Measurements from ENCODE around the gene HSF2BP.
"Not testable (repeated sequence)": the region's sequence is repeated elsewhere in the genome, so short reads cannot be mapped to it uniquely, and the experiment has no call there.

Gene HSF2BP

GRCh38 chr21:43701936-43702784, 42.9 kb upstream of the HSF2BP start:
- peaks cover under 1% of the 10 kb centered on the region; the same call in 1 of the 2 replicates for H3K36me3 ChIP-seq
- H3K4me3 ChIP-seq (ENCODE audit: low read depth, low read length) = peak overlapping the region; percentile 42
- TF ChIP-seq, protein P1, sequence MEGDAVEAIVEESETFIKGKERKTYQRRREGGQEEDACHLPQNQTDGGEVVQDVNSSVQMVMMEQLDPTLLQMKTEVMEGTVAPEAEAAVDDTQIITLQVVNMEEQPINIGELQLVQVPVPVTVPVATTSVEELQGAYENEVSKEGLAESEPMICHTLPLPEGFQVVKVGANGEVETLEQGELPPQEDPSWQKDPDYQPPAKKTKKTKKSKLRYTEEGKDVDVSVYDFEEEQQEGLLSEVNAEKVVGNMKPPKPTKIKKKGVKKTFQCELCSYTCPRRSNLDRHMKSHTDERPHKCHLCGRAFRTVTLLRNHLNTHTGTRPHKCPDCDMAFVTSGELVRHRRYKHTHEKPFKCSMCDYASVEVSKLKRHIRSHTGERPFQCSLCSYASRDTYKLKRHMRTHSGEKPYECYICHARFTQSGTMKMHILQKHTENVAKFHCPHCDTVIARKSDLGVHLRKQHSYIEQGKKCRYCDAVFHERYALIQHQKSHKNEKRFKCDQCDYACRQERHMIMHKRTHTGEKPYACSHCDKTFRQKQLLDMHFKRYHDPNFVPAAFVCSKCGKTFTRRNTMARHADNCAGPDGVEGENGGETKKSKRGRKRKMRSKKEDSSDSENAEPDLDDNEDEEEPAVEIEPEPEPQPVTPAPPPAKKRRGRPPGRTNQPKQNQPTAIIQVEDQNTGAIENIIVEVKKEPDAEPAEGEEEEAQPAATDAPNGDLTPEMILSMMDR (IDR thresholded peaks at IDR 0.05; ENCODE audit: low read depth, low read length) = no peak
- H3K9me3 ChIP-seq (ENCODE audit: severe bottlenecking) = no peaks in the 10 kb centered on the region
- no peak overlapping the region for H3K27ac ChIP-seq
- no peaks in the 10 kb centered on the region for H3K27me3 ChIP-seq (ENCODE audit: insufficient read depth, low read depth, severe bottlenecking)
- DNase-seq = no peak

DNA sequence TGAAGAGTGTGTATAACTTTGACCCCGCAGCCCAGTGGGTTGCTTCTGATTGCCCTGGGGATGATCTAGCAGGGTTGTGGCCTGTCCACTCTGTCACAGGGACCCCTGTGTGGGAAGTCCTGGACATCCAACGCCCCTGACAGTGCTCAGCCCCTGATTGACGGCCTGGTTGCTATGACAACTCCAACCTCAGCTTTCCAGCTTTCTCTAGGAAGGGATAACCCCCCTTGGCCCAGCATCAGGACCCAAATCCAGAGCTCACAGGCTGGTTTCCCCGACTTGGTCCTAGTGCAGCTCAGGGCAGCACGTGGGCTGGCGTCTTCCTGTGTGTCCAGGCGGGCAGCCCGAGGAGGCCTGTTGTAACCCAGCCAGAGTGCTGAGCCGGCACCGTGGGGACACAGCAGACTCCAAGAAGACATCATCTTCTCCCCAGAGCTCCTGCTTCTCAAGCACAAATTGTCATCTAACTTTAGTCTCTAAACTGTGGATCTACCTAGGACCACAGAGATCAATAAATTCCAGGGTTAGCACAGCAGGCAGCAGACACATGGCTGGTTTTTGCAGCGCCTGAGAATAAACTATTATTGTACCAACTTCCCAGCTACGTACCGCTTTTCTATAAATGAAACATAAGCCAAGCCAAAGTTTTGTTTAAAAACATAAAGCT, 40.8 kb upstream of the HSF2BP start:
- H3K27ac ChIP-seq = no peak overlapping the region

GRCh38 chr21:43699492-43699777, 40.1 kb upstream of the HSF2BP start:
- H3K27ac ChIP-seq; H3K27me3 ChIP-seq (ENCODE audit: insufficient read depth, low read depth, severe bottlenecking); DNase-seq; H3K4me3 ChIP-seq (ENCODE audit: low read depth, low read length); H3K9me3 ChIP-seq (ENCODE audit: severe bottlenecking): not testable (repeated sequence)
- H3K36me3 ChIP-seq = peaks cover 12% of the 10 kb centered on the region

More for the DNA sequence above, 40.8 kb upstream of the HSF2BP start:
- DNase-seq = no peak
- H3K36me3 ChIP-seq = peaks cover 7% of the 10 kb centered on the region
- H3K4me3 ChIP-seq (ENCODE audit: low read depth, low read length) = no peak overlapping the region
- TF ChIP-seq, protein P1 (IDR thresholded peaks at IDR 0.05; ENCODE audit: low read depth, low read length) = no peak
- H3K9me3 ChIP-seq (ENCODE audit: severe bottlenecking) = no peaks in the 10 kb centered on the region
- H3K27me3 ChIP-seq (ENCODE audit: insufficient read depth, low read depth, severe bottlenecking) = no peaks in the 10 kb centered on the region

DNA sequence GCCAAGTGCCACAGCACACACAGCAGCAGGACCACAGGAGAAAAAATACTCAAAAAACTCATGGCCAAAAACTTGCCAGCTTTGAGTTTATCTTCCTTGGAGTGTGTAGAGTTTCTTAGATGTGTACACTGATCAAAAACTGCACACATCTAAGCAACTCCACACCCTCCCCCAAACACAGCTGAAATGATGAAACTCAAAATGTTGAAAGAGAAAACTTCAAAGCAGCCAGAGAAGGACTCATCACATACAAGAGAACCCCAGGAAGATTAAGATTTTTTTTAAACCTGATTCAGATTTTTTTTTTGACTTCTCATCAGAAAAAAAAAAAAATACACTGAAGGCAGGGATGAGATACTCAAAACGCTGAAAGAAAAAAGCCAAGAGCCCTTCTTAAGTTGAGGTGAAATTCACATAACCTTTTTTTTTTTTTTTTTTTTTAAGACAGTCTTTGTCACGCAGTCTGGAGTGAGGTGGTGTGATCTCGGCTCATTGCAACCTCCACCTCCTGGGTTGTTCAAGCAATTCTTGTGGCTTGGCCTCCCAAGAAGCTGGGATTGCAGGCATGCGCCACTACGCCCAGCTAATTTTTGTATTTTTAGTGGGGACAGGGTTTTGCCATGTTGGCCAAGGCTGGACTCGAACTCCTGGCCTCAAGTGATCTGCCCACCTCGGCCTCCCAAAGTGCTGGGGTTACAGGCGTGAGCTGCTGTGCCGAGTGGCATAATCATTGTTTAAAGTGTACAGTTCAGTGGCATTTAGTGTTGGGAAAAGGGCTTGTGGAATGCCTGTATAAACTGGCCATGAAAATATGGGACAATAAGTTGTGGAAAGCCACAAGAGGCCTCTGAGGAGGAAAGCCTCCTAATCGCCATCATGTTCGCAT, 38.7 kb upstream of the HSF2BP start:
- H3K9me3 ChIP-seq (ENCODE audit: severe bottlenecking) = no peaks in the 10 kb centered on the region
- no peak overlapping the region for H3K27ac ChIP-seq
- TF ChIP-seq, protein P1 (IDR thresholded peaks at IDR 0.05; ENCODE audit: low read depth, low read length) = no peak
- DNase-seq = no peak
- peaks cover 26% of the 10 kb centered on the region for H3K36me3 ChIP-seq
- H3K27me3 ChIP-seq (ENCODE audit: insufficient read depth, low read depth, severe bottlenecking) = no peaks in the 10 kb centered on the region
- H3K4me3 ChIP-seq (ENCODE audit: low read depth, low read length) = no peak overlapping the region

DNA sequence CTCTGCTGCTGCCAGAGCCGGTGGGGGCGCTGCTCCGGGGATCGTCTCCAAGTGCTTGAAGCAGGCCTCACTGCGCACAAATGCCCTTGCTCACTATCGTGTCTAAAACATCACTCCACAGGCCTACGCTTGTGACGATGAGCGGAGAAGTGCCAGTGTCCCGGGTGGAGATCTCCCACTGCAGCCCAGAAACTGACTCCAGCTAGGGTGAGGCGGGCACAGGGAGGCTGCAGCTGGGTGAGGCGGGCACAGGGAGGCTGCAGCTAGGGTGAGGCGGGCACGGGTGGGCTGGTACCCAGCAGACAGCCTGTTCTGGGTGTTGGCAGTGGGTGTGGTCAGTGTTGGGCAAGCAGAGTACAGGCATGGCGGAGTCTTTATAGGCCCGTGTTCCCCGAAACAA, 36.9 kb upstream of the HSF2BP start:
- no peak overlapping the region for H3K4me3 ChIP-seq (ENCODE audit: low read depth, low read length)
- TF ChIP-seq, protein P1 (IDR thresholded peaks at IDR 0.05; ENCODE audit: low read depth, low read length) = no peak
- H3K27ac ChIP-seq = no peak overlapping the region
- DNase-seq = no peak
- H3K27me3 ChIP-seq (ENCODE audit: insufficient read depth, low read depth, severe bottlenecking) = no peaks in the 10 kb centered on the region
- peaks cover 44% of the 10 kb centered on the region for H3K36me3 ChIP-seq
- H3K9me3 ChIP-seq (ENCODE audit: severe bottlenecking) = no peaks in the 10 kb centered on the region

All from WERI-Rb-1 (cell line).